Astrocyte (in vitro differentiated cells and primary cell): Measurements from ENCODE around the gene CDK6.

Experiments used
- EZH2 ChIP-seq: IDR thresholded peaks from 2 replicates; pipeline ENCODE4 v1.6.1; 2012; ENCODE audit warnings: mild to moderate bottlenecking, low read length, inconsistent platforms; ENCODE audit not compliant: insufficient read depth
- TF ChIP-seq, protein P1 (sequence below): IDR thresholded peaks from 2 replicates; pipeline ENCODE4 v1.5.1; 2011; ENCODE audit warnings: low read depth, mild to moderate bottlenecking, inconsistent platforms, low read length, moderate library complexity; ENCODE audit not compliant: insufficient read depth

DNA sequence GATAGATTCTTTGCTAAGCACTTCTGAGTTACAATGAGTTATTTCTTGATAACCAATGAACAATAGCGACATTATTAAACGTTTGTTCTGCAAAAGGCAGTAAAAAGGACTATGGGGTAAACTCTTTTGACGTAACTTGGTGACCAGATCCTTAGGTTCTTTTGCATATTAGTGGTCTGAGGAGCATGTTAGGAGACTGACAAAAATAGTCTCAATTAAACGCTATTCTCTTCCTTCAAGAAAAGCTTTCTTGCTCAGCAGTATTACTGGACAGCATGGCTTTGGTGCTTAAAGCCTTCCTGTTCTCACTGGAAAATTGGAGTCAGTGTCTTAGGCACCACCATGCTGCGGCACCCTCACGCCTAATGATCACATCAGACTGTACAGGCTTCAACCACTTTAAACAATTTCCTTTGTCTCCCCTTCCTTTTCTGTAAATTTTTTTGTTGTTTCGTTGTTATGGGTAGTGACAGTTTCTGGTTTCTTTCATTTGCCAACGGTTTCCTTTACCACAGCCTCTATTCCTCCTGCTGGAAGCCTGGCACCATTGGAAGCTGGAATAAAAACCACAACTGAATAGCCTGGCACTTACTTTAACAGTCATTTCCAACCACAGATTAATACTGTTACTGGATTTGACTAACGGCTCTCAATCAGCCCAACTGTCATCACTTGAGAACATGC is 197.0 kb downstream of the CDK6 start:
- TF ChIP-seq, protein P1, sequence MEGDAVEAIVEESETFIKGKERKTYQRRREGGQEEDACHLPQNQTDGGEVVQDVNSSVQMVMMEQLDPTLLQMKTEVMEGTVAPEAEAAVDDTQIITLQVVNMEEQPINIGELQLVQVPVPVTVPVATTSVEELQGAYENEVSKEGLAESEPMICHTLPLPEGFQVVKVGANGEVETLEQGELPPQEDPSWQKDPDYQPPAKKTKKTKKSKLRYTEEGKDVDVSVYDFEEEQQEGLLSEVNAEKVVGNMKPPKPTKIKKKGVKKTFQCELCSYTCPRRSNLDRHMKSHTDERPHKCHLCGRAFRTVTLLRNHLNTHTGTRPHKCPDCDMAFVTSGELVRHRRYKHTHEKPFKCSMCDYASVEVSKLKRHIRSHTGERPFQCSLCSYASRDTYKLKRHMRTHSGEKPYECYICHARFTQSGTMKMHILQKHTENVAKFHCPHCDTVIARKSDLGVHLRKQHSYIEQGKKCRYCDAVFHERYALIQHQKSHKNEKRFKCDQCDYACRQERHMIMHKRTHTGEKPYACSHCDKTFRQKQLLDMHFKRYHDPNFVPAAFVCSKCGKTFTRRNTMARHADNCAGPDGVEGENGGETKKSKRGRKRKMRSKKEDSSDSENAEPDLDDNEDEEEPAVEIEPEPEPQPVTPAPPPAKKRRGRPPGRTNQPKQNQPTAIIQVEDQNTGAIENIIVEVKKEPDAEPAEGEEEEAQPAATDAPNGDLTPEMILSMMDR: no peak
- no peak for TF ChIP-seq EZH2
